ENCODE data around the gene ATR. TPM values are rescaled to one million over a fixed set of nuclear protein-coding genes. Genes with fewer than 3 reads are reported as not detected.

Gene ATR
- total RNA-seq, 1 donor from 2014 or later = 36.6 TPM

Other genes starting within 250 kb of the ATR start
- gene XRN1, start 130.7 kb downstream of the ATR start, total RNA-seq = 110 and 114 TPM in 2 replicates
- gene PLS1, start 17.7 kb upstream of the ATR start, total RNA-seq = 5.0 and 5.6 TPM in 2 replicates
- gene TRPC1, start 145.3 kb upstream of the ATR start, total RNA-seq = 0.81 and 2.0 TPM in 2 replicates